NCI-H128 (cell line): ENCODE measurements around the gene SLF1.

Source experiments
- DNase-seq: peaks from one replicate; lab custom pipeline; 2025; ENCODE audit not compliant: unreplicated experiment; lab: John Stamatoyannopoulos, UW

Gene SLF1

DNA sequence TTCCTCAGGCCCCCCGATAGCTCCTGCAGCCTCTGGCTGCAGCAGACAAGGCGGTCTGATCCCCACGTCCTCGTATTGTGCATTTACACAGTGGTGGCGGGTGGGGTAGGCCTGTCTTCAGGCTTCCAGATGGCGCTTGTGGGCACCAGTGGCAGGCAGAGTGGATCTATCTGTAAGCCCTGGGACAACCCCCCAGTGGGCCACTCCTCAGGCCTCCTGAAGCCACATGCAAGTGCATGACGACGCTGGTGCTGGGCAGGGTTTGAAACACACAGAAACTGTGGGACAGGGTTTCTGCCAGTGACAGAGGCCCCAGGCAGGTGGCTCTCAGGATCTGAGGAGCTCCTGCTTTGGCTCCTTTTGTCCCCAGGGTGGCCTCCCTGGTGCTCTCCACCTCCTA, 42.0 kb downstream of the SLF1 start:
- DNase-seq, result no peak

DNA sequence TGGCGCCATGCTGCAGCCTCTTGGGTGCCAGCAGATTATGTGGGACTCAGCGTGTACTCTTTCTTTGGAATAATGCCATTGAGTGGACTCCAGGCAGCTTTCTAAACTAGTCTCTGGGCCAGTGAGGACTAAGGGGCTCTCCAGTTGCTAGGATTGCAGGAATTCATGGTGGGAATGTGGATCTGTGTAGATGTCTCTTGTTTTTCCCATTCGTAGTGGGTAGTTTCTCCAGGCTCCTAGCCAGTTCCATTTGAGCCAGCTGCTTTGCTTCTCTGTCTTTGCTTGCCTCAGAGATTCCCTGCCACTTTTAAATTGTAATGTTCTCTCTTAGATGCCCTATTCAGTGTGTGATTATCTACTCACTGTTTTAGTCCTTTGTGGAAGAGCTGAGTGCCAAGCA, 42.6 kb downstream of the SLF1 start:
- DNase-seq, result no peak

DNA sequence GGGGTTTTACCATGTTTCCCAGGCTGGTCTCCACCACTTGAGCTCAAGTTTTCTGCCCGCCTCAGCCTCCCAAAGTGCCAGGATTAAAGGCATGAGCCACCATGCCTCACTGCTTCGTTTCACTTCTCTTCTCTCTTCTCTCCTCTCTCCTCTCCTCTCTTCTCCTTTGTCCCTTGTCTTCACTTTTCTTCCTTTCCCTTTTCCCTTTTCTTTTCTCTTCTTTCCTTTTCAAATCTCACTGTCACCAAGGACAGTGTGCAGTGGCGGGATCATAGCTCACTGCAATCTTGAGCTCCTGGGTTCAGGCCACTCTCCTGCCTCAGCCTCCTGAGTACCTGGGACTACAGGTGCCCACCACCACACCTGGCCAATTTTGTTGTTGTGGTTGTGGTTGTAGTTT, 49.5 kb downstream of the SLF1 start:
- no peak for DNase-seq

DNA sequence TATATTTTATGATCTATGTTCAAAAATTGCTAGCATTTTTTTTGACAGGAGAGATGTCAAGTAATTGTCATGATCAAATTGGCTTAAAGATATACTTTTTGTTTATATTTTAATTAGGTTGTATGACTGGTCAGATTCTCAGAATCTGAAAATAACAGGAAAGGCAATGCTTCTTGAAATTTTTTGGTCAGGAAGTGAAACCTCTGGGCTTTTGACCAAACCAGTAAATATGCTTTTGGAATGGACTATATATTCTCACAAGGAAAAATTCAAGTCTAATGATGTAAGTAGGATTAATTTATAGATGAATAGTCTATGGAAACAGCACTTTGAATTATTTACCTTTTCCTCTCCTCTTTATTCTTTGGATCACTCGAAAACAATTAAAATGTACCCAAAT, 52.3 kb downstream of the SLF1 start:
- no peak for DNase-seq

DNA sequence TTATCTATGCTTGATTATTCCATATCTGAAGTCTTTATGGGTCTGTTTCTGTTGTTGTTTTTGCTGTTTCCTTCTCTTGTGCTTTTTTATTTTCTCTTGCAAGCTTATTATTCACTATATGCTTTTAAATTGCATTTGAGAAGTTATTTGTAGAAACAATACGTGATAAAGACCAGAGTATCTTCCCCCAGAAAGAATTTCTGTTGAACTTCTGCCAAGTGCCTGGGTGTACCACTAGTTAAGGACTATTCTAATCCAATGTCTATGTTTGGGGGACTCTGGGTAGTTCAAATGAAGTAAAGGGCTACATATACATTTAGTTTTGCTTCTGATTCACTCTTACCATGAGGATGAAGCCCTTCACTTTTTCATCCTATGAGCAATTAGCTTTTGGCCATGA, 54.3 kb downstream of the SLF1 start:
- DNase-seq, result no peak

DNA sequence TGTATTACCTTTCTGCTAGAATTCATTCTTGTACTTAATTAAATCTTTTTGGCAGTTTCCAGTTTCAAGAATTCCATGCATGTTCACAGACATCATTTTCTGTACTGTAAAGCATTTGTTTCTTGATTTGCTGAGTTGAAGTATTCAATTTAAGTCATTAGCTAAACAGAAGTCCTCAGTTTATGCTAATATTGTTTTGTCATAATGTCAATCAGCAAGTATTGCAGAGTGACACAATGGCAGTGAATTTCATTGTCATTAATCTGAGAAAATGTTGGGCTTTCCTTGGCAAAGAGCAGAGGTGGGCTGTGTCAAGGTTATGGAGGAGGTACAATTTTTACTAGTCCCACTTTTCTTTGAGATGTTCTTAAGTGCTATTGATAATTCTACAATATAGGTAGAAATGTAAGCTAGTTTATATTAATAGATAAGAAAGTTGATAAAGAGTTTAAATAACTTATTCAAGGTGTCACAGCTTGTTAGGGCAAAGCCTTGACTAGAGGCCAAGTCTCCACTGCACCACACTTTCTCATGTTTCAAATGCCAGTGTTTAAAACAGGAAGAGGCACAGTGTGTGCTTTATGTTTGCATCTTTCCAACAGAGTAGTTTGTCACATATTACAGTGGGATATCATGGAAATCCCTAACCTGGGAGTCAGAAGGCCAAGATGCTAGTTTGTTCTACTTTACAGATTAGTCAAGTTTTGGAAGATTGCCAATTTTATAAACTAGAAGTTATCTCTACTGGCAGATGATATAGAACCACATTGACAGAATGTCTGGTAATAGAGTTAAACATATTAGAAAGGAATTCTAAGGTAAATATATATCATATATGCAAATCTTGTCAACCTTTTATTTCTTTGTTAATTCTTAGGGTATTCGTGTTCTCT, 56.3 kb downstream of the SLF1 start:
- no peak for DNase-seq

DNA sequence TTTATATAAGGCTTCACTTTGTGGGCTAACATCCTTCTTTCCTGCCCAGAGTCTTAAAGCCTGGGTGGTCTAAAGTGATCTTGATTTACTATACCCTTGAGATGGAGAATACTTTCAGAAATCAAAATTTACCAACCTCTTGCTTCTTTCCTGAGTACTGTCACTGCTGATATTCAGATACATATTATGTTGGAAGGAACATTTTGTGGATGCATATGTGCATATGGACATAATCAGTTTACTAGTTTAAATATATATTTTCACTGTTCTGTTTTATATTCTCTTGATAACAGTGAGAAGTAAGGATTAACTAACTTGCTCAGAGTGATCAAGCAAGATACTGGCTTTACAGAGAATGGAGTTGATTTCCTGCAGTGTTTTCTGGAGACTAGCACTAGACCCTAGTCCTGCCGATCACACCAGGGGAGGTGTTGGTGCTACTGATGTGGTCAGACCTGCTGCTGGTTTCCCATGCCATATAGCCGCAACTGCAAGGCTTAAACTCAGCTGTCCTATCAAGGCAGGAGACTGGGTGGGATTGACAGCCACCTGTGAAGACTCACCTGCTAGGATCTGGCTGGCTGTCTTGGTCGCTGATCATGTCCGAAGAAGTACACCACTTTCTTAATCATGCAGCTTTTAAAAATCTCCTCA, 57.6 kb downstream of the SLF1 start:
- no peak for DNase-seq

DNA sequence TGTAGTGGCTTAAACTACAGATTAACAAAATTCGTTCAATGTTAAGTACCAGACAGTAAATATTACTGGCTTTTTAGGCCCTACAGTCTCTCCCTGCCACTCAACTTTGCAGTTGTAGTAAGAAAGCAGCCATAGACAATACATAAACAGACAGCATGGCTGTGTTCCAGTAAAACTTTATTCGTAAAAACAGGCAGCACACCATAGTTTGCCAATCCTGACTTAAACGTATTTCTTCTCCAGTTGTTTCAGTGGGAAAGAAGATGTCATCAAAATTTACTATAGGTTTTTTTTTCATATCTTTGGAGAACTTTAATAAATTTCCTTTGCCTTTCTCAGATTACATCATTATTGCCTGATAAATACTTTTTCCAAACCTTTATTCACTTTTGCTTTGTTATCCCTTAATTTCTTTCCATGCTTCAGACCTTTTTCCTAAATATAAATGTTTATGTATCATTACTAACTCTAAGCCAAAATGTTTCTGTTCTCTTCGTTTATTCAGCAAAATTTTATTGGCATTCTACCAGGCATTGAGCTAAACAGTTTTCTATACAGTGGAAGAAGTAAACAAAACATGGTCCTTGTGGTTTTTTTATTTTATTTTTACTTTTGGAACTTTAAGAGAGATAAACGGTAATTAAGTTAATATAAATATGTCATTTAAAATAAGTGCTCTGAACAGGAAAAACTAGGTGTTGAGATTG, 64.5 kb downstream of the SLF1 start:
- DNase-seq, result no peak

DNA sequence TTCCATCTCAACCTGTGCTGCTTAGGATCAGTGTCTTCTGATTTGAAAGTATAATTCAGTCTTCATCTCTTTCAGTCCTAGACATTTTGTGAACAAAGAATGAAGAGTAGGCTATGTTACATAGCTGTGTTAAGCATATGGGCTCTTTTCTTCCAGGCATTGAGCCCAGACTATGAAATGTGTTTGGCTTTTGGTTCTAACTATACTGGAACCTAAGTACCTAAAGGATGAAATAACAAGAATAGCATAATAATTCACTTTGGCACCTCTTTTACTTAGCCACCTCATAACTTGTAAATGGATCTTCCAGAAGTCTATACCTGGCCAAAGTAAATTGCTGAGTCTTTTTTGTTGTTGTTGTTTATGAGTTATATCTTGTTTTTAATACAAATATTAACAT, 71.4 kb downstream of the SLF1 start:
- no peak for DNase-seq

DNA sequence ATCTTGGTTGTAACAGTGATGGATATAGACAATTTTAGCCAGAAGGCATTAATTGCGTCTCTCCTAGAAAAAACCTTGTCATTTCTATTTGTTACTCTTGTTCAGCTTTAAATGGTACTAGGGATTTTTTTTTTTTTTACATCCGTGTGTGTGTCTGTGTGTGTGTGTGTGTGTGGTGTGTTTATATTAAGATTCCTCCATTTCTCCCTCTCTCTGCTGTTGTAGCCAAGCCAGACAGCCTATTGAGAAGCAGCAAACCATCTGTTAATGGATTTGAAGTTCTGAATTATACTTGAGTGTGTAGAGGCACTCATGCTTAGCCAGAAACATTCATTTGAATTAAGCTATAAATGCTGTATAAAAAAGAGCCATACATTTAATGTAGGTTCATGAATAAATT, 72.3 kb downstream of the SLF1 start:
- DNase-seq, result no peak

DNA sequence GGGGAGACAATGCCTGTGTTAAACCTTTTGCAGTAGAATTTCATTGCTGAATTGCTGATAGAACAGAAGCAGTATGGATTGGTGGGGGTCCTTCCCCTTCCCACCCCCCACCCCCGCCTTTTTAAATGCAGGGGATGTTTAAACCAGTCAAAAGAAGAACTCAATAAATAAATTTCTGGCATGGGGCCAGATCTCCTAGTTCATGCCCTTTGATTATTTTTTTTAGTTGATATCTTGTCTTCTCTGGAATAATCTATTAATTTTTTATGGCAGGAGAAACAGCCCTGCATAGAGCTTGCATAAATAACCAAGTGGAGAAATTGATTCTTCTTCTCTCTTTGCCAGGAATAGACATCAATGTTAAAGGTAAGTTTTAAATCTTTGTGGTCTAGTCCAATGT, 72.8 kb downstream of the SLF1 start:
- DNase-seq, result no peak

DNA sequence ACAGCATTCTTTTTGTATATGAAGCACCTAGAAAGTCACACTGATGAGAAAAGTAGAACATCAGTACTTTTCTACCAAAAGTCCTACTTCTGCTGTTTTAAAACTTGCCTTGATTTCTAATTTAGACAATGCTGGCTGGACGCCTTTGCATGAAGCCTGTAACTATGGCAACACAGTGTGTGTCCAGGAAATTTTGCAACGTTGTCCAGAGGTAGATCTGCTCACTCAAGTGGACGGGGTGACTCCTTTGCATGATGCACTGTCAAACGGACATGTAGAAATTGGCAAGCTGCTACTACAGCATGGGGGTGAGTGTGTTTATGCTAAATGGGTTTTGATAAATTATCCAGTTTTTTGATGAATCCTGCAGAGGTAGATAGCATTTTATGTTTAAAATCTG, 73.5 kb downstream of the SLF1 start:
- DNase-seq, result no peak

DNA sequence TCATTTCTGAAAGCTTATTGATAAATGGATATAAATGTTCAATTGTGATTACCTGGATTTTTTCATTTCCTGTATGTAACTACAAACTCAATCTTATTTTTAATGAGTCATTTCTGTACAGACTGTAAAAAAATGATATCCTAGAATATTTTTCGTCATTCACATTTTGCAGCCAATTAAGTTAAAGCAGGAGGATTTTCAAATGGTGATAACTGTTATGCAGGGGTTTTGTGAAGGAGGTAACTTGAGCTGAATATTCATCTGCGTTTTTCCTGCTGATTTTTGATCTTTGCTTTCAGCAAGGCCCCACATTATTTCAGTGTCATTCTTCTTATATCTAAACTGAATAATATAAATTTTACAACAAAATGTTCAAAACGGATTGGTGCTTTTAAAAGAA, 74.1 kb downstream of the SLF1 start:
- DNase-seq, result no peak

DNA sequence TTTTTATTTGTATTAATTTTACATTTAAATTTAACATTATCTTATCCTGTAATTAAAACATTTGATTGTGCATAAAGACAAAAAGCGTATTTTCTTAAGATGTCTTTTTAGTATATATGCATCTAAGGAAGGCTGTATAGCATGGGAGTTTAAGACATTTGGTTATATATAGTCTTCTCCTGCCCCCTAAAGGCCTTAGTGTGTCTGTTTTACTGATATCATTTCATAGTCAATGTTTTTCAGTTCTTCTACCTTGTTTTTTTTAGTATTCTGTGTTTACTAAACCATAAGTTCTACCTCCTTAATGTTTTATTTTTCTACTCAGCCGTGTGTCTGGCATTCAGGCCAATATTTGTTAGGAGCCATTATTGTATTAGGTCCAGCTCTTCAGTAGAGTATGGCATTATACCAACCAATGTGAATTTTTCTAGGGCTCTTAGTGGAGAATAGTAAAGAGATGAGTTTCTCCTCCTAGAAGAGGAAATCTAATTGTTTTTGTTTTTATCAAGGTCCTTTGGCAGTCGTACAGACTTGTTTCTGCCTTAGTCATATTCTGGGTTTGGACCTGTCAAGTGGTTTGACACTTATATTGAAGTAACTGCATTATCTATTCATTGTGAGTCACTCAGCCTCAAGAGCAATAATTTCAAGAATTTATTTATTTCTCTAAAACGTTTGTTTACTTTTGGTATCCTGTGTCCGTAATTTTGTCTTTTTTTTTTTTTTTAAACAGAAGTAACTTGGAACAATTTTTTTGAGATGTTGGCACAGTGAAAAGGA, 74.8 kb downstream of the SLF1 start:
- no peak for DNase-seq

DNA sequence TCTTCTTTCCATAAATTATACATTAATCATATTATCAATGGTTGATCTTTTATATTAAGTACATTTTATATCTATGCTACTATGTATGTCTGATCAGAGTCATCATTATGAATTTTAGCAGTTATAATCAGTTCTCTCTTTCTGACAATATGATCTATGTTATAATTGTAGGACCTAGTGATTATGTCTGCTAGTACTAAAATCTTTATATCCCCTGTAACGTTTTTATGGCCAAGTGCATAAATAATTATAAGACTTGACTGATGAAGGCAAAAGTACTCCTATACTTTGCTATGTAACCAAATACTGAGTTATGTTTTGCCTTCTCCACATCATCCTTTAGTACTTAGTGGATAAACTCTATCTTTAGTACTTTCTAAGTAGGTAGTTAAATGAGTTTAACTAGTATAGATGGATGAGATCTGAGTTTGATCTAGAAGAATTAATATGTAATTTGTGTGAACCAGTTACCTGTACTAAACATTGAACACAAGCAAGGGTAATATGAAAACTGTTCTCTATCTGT, 75.4 kb downstream of the SLF1 start:
- no peak for DNase-seq

DNA sequence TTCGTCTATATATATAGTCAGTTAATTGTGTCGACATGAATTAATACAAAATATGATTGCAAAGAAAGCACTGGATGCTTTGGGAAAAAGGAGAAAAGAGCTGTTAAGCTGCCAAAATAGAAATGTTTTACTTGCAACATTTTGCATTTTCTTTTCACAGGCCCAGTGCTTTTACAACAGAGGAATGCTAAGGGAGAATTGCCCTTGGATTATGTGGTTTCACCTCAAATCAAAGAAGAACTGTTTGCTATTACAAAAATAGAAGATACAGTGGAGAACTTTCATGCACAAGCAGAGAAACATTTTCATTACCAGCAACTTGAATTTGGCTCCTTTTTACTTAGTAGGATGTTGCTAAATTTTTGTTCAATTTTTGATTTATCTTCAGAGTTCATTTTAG, 76.2 kb downstream of the SLF1 start:
- no peak for DNase-seq

DNA sequence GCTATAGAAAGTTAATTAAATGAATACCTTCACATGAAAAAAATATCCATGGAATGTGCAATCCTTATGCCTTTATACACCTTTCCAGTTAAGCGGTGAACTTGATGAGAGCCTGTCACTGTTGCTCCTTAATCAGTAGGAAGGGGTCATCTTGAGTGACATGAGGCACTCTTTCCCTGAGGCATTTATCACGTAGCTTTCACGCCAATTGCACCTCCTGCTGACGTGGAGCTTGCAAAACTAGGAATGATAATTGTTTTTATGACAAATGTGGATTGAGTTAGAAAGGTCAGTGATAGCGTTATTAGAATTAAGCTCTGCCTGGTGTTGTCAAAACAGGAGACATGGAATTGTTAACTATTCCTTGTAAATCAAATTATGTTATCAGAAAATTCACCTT, 79.7 kb downstream of the SLF1 start:
- no peak for DNase-seq

DNA sequence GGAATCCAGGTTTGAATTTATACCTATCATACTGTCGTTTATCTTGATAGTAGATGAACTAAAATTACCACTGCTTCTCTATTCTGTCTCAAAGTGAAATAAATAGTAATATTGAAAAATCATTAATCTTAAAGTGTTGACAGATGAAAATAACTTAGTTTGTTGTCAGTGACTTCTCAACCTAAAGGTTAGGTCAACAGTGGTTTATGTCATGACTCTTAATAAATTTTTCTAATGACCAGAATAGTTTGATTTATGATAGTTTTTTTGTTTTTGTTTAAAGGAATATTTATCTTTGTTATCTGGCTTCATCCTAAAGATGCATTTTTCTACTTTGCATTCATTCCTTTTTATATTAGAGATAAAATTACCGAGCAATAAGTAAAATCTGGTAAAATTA, 81.1 kb downstream of the SLF1 start:
- DNase-seq, result no peak

DNA sequence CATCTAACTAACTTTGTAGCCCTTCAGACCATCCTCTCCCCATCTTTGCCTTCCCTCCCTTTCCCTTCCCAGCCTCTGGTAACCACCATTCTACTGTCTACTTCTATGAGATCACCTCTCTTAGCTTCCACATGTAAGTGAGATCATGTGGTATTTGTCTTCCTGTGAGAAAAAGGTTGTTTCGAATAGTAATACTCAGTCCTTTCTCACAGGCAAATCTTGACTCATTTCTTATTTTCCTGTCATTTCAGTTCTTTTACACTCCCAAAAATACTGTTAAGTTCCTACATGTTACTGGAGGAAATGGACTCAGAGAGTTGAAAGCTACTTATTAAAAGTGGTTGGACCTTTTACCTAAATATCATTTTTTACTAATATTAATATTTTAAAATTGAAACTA, 82.1 kb downstream of the SLF1 start:
- DNase-seq, result no peak

DNA sequence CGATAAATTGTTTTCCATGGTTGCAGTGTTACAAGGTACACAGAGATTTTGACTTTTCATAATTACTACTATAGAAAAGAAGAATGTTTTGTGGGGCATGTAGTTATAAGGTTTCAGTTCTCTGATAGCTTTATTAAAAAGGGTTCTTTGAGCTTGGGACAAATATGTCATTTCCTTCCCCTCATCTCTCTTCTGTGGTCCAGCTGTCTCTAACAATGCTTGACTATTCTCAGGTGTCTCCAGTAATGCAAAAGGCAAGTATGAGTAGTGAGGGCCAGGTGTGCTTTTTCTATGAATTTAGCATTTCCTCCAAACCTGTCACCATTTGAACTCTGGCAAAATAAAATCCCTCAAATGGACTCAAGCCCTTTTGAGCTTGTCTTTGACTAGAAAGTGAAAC, 84.3 kb downstream of the SLF1 start:
- no peak for DNase-seq

DNA sequence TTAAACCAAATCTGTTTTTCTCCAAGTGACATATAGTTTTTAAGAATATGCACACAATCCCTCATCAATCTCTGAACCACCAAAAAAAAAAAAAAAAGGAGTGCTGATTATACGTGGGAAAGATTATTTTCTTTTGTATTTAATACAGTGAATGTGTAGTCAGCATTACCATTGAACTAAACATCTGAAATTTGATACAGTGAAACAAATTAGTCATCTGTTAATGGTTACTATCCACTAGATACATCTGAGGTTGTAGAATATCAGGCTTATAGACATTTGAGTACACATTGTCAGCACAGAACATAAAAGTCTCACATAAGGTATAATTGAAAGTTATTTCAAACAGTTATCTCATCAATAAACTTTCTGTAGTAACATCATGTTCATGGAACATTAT, 87.0 kb downstream of the SLF1 start:
- no peak for DNase-seq
